ENCODE data around the gene ZSWIM1.

The ZSWIM1 gene

DNA sequence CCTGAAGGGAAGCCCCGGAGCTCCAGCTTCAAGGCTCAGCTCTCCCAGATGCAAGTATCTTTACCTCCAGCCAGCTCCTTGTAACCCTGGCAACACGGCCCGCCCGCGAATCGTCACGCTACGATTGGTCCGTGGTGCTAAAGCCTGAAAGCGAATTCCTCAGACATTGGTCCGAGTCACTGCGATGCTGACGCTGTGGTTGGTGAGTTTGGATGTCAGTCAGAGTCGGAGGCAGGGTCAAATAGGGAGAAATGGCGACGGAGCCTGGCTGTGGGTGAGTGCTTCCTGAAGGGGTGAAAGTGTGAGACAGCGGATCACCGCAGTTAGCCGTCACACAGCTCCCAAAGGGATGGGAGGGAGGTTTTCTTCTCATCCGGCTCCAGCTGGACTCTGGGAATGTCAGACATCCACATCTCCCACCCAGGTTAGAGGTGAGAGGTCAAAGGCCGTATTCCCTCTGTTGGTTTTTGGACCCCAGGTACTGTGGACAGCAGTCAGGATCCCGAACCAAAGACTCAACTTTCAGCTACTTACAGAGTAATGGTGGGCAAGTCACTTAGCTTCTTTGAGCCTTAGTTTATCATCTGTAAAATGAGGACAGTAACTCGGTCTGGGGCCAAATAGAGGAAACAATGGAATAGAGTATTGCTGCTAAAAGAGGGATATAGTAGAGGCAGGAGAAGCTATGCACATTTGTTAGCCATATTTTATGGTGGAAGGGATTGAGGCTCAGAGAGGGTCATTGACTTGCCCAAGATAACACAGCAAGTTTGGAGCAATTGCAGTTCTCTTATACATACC is at the start of gene ZSWIM1:
Gene ZSWIM1 (plus strand): TSS at position 240 of the 801 bp plus-strand sequence. CDS start 1,366 bp downstream, outside the sequence.
- peaks cover 44% of the 10 kb centered on the region for H3K36me3 ChIP-seq (ENCODE audit: insufficient read depth, low read length)
- peaks cover 2% of the 10 kb centered on the region for H3K4me1 ChIP-seq (ENCODE audit: insufficient read depth, low read length)
- H3K27me3 ChIP-seq (ENCODE audit: insufficient read depth, low read length) = no peaks in the 10 kb centered on the region
- H3K9me3 ChIP-seq (ENCODE audit: low read length) = no peaks in the 10 kb centered on the region
- no peak within 1 kb of the TSS for H2AFZ ChIP-seq (ENCODE audit: low read depth, low read length)
- peak within 1 kb of the TSS; percentile 82 for H3K4me3 ChIP-seq (ENCODE audit: low read length)

DNA sequence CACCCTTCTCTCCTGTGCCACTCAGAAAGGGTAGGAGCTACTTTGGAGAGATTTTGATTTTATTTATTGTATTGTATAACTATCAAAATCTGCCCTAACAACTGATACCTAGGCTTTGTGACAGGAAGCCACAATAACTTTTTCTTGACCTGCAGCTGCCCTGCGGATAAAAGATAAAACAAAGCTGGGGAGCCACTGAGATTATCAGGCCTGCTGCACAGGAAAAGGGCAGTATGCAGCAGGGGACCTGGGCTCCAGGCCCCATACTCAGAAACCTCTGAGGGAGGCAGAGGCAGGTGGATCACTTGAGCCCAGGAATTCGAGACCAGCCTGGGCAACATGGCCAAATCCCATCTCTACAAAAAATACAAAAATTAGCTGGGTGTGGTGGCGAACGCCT is 48.4 kb upstream of the ZSWIM1 start:
- H3K36me3 ChIP-seq (ENCODE audit: insufficient read depth, low read length) = peaks cover 6% of the 10 kb centered on the region
- no peaks in the 10 kb centered on the region for H3K9me3 ChIP-seq (ENCODE audit: low read length)
- no peaks in the 10 kb centered on the region for H3K27me3 ChIP-seq (ENCODE audit: insufficient read depth, low read length)
- H2AFZ ChIP-seq (ENCODE audit: low read depth, low read length) = no peak overlapping the region
- H3K4me1 ChIP-seq (ENCODE audit: insufficient read depth, low read length) = peaks cover 12% of the 10 kb centered on the region
- peak overlapping the region; percentile 74 for H3K4me3 ChIP-seq (ENCODE audit: low read length)

GRCh38 chr20:45833030-45833882 is 47.8 kb upstream of the ZSWIM1 start, which contains the start of gene SNX21:
Gene SNX21, plus strand, starts transcription at chr20:45833799. Its CDS starts 121 bp downstream, at chr20:45833920.
- peak within 1 kb of the TSS; percentile 83 for H2AFZ ChIP-seq (ENCODE audit: low read depth, low read length)
- H3K36me3 ChIP-seq (ENCODE audit: insufficient read depth, low read length) = peaks cover 6% of the 10 kb centered on the region
- H3K4me3 ChIP-seq (ENCODE audit: low read length) = peak within 1 kb of the TSS; percentile 74
- no peaks in the 10 kb centered on the region for H3K27me3 ChIP-seq (ENCODE audit: insufficient read depth, low read length)
- H3K9me3 ChIP-seq (ENCODE audit: low read length) = no peaks in the 10 kb centered on the region
- peaks cover 12% of the 10 kb centered on the region for H3K4me1 ChIP-seq (ENCODE audit: insufficient read depth, low read length)

GRCh38 chr20:45833883-45834796 is 46.9 kb upstream of the ZSWIM1 start:
- H3K27me3 ChIP-seq (ENCODE audit: insufficient read depth, low read length) = no peaks in the 10 kb centered on the region
- no peaks in the 10 kb centered on the region for H3K9me3 ChIP-seq (ENCODE audit: low read length)
- H2AFZ ChIP-seq (ENCODE audit: low read depth, low read length) = peak overlapping the region; percentile 83
- peaks cover 6% of the 10 kb centered on the region for H3K36me3 ChIP-seq (ENCODE audit: insufficient read depth, low read length)
- peaks cover 10% of the 10 kb centered on the region for H3K4me1 ChIP-seq (ENCODE audit: insufficient read depth, low read length)
- H3K4me3 ChIP-seq (ENCODE audit: low read length) = peak overlapping the region; percentile 74

DNA sequence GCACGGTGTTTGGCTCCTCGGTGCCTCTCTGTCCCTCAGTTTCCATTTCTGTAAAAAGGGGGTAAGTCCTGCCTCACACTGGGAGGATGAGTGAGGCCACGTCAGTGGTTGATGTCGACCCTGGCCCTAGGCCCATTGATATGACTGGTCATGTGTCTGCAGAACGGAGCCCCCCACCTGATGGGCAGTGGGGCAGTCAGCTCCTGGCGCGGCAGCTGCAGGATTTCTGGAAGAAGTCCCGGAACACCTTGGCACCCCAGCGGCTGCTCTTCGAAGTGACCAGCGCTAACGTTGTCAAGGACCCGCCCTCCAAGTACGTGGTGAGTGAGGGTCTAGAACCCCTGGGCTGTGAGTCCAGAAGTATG is 46.2 kb upstream of the ZSWIM1 start:
- Histone ChIP-seq H2AFZ (ENCODE audit: low read depth, low read length) (no peak overlapping the region), H3K27me3 (ENCODE audit: insufficient read depth, low read length) (no peaks in the 10 kb centered on the region), H3K36me3 (ENCODE audit: insufficient read depth, low read length) (peaks cover 6% of the 10 kb centered on the region), H3K4me3 (ENCODE audit: low read length) (peak overlapping the region; percentile 74), H3K4me1 (ENCODE audit: insufficient read depth, low read length) (peaks cover 10% of the 10 kb centered on the region), H3K9me3 (ENCODE audit: low read length) (no peaks in the 10 kb centered on the region)

DNA sequence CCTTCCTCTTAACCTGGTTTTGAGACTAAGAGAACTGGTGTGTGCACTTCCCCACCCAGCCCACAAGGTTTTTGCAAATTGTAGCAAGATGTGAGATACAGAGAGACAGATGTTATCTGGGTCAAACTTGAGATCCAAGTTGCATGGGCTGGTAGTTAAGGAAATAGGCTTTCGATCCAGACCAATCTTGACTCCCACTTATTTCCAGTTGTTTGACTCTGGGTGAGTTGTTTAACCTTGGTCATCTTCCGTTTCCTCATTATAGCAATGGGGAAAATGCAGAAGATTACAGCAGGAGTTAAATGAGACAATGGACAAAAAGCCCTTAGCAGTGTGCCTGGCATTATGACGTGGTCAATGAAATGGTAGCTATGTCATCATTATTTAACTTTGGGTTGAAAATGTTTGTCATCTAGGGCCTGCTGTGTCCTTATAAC is 45.7 kb upstream of the ZSWIM1 start:
- Histone ChIP-seq H3K4me3 (ENCODE audit: low read length) (no peak overlapping the region), H2AFZ (ENCODE audit: low read depth, low read length) (no peak overlapping the region), H3K9me3 (ENCODE audit: low read length) (no peaks in the 10 kb centered on the region), H3K27me3 (ENCODE audit: insufficient read depth, low read length) (no peaks in the 10 kb centered on the region), H3K36me3 (ENCODE audit: insufficient read depth, low read length) (peaks cover 7% of the 10 kb centered on the region), H3K4me1 (ENCODE audit: insufficient read depth, low read length) (peaks cover 10% of the 10 kb centered on the region)

GRCh38 chr20:45835825-45836224 is 45.2 kb upstream of the ZSWIM1 start:
- no peak overlapping the region for H3K4me3 ChIP-seq (ENCODE audit: low read length)
- H3K9me3 ChIP-seq (ENCODE audit: low read length) = no peaks in the 10 kb centered on the region
- H2AFZ ChIP-seq (ENCODE audit: low read depth, low read length) = no peak overlapping the region
- H3K4me1 ChIP-seq (ENCODE audit: insufficient read depth, low read length) = peaks cover 10% of the 10 kb centered on the region
- no peaks in the 10 kb centered on the region for H3K27me3 ChIP-seq (ENCODE audit: insufficient read depth, low read length)
- peaks cover 10% of the 10 kb centered on the region for H3K36me3 ChIP-seq (ENCODE audit: insufficient read depth, low read length)

GRCh38 chr20:45836841-45837240 is 44.2 kb upstream of the ZSWIM1 start:
- Histone ChIP-seq H2AFZ (ENCODE audit: low read depth, low read length) (no peak overlapping the region), H3K4me1 (ENCODE audit: insufficient read depth, low read length) (peaks cover 10% of the 10 kb centered on the region), H3K9me3 (ENCODE audit: low read length) (no peaks in the 10 kb centered on the region), H3K36me3 (ENCODE audit: insufficient read depth, low read length) (peaks cover 18% of the 10 kb centered on the region), H3K4me3 (ENCODE audit: low read length) (no peak overlapping the region), H3K27me3 (ENCODE audit: insufficient read depth, low read length) (no peaks in the 10 kb centered on the region)

DNA sequence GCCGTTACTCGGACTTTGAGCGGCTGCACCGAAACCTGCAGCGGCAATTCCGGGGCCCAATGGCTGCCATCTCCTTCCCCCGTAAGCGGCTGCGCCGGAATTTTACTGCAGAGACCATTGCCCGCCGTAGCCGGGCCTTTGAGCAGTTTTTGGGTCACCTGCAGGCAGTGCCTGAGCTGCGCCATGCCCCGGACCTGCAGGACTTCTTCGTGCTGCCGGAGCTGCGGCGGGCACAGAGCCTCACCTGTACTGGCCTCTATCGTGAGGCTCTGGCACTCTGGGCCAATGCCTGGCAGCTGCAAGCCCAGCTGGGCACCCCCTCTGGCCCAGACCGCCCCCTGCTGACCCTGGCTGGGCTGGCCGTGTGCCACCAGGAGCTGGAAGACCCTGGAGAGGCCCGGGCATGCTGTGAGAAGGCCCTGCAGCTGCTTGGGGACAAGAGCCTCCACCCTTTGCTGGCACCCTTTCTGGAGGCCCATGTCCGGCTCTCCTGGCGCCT is 40.3 kb upstream of the ZSWIM1 start:
- no peak overlapping the region for H3K4me3 ChIP-seq (ENCODE audit: low read length)
- no peaks in the 10 kb centered on the region for H3K9me3 ChIP-seq (ENCODE audit: low read length)
- H3K36me3 ChIP-seq (ENCODE audit: insufficient read depth, low read length) = peaks cover 53% of the 10 kb centered on the region
- H2AFZ ChIP-seq (ENCODE audit: low read depth, low read length) = no peak overlapping the region
- no peaks in the 10 kb centered on the region for H3K4me1 ChIP-seq (ENCODE audit: insufficient read depth, low read length)
- H3K27me3 ChIP-seq (ENCODE audit: insufficient read depth, low read length) = no peaks in the 10 kb centered on the region

- peaks cover 51% of the 10 kb centered on the region for H3K36me3 ChIP-seq (ENCODE audit: insufficient read depth, low read length)
- H3K27me3 ChIP-seq (ENCODE audit: insufficient read depth, low read length) = no peaks in the 10 kb centered on the region
- H3K4me3 ChIP-seq (ENCODE audit: low read length) = no peak overlapping the region
- no peak overlapping the region for H2AFZ ChIP-seq (ENCODE audit: low read depth, low read length)
- H3K9me3 ChIP-seq (ENCODE audit: low read length) = no peaks in the 10 kb centered on the region
- H3K4me1 ChIP-seq (ENCODE audit: insufficient read depth, low read length) = no peaks in the 10 kb centered on the region
Observed at GRCh38 chr20:45841407-45842129, 39.5 kb upstream of the ZSWIM1 start.

DNA sequence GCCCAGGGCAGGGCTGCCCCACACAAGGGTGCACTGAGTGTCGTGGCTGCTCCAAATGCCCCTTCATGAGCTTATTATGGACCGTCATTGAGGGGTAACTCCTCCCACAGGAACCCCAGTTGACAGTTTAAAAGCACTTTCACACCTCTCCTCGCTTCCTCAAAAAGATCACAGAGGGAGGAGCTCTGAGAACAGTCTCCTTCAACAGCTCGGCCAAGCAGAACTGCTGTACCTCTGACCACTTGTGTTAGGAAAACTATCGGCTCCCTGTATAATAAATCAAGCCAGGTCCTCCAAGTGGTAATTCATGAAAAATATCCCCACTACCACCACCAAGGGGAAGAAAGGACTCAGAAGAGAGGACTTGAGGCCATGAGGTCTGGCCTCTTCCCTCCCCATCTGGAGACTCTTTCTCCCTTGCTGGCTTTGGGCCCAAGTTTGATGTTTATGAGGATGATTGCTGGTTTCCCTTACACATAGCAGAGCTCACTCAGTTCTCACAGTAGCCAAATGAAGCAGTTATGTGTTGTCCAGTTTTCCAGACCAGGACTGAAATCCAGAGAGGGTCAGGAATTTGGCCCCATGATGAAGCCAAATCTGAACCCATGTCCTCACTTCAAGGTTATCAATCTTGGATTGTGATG is 38.7 kb upstream of the ZSWIM1 start:
- H2AFZ ChIP-seq (ENCODE audit: low read depth, low read length) = no peak overlapping the region
- peaks cover 50% of the 10 kb centered on the region for H3K36me3 ChIP-seq (ENCODE audit: insufficient read depth, low read length)
- H3K4me1 ChIP-seq (ENCODE audit: insufficient read depth, low read length) = no peaks in the 10 kb centered on the region

More for the DNA sequence above, 38.7 kb upstream of the ZSWIM1 start:
- no peaks in the 10 kb centered on the region for H3K27me3 ChIP-seq (ENCODE audit: insufficient read depth, low read length)
- no peak overlapping the region for H3K4me3 ChIP-seq (ENCODE audit: low read length)
- no peaks in the 10 kb centered on the region for H3K9me3 ChIP-seq (ENCODE audit: low read length)

Measured in neuron (in vitro differentiated cells).